NT2/D1 (cell line): Measurements from ENCODE around the gene RNPC3.

ENCODE experiments used
- DNase-seq: peaks from one replicate; pipeline ENCODE4 v3.0.0-alpha.2; 2011; ENCODE audit warnings: low read depth, low spot score
- H3K27me3 ChIP-seq: 2 replicates; pipeline ENCODE4 v1.6.0; 2011; ENCODE audit warnings: mild to moderate bottlenecking; ENCODE audit not compliant: insufficient read length, insufficient read depth
- H3K36me3 ChIP-seq: 2 replicates; pipeline ENCODE4 v1.6.1; 2011; ENCODE audit warnings: mild to moderate bottlenecking, low read length, mixed read lengths; ENCODE audit not compliant: insufficient read depth, insufficient read length
- H3K4me1 ChIP-seq: 2 replicates; pipeline ENCODE4 v1.5.1; 2011; ENCODE audit not compliant: insufficient read depth, insufficient read length
- H3K4me3 ChIP-seq: 2 replicates; pipeline ENCODE4 v1.5.1; 2011; ENCODE audit warnings: low read depth; ENCODE audit not compliant: insufficient read length
- H3K9ac ChIP-seq: 2 replicates; pipeline ENCODE4 v1.6.0; 2011; ENCODE audit warnings: low read depth; ENCODE audit not compliant: insufficient read length
- H3K9me3 ChIP-seq: 2 replicates; pipeline ENCODE4 v1.5.1; 2011; ENCODE audit warnings: mild to moderate bottlenecking, low read length; ENCODE audit not compliant: insufficient read depth
- SUZ12 ChIP-seq: IDR thresholded peaks from 2 replicates; pipeline ENCODE4 v1.6.1; 2011; ENCODE audit not compliant: insufficient read length, insufficient read depth; ENCODE audit errors: extremely low read depth
- YY1 ChIP-seq: IDR thresholded peaks from 2 replicates; pipeline ENCODE4 v1.6.1; 2011; ENCODE audit not compliant: insufficient read length, insufficient read depth
- ZNF274 ChIP-seq: IDR thresholded peaks from 2 replicates; pipeline ENCODE4 v1.6.1; 2011; ENCODE audit warnings: mild to moderate bottlenecking, low read depth, low read length

RNPC3 gene

DNA sequence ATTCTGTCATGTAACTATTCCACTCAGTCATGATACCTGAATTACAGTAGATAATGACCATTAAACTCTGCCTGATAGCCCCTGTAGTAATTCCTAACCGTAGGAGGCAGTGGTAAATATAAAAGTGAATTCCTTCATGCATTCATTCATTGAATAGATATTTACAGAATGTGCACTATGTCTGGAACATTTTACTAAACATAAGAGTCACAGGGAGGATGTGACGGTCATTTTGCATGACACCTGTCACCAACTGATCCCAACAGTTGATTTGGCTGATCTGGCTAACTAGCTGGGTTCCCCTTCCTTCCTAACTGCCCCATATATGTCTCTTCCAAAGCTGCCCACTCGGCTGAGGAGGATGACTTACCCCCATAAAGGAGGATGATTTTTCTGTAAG is 2.2 kb upstream of the RNPC3 start:
- Histone ChIP-seq H3K9me3 (peaks cover 7% of the 10 kb centered on the region; the same call in 1 of the 2 replicates), H3K36me3 (peaks cover 7% of the 10 kb centered on the region), H3K9ac (no peak overlapping the region), H3K4me3 (no peak overlapping the region), H3K4me1 (no peaks in the 10 kb centered on the region), H3K27me3 (no peaks in the 10 kb centered on the region)
- TF ChIP-seq ZNF274 (no peak), YY1 (no peak), SUZ12 (no peak)
- no peak for DNase-seq

DNA sequence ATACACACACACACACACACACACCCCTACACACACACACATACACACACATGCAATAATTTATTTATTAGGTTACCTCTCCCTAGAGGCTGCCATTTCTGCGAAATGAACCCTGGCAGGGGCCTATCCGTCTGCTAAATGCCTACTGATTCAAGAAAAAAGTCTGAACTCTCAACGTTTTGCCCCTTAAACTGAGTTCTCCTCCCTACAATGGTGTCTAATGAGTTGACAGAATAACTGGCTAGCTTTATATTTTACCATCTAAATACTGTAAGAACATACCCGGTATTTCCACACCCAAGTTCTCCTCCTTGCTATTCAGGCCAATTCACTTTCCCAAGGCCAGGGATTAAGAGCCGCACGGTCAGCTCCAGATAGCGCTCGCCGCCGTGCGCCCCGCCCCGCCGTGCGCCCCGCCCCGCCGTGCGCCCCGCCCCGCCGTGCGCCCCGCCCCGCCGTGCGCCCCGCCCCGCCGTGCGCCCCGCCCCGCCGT is 339 bp upstream of the RNPC3 start:
- H3K4me1 ChIP-seq = no peaks in the 10 kb centered on the region
- peaks cover 22% of the 10 kb centered on the region for H3K36me3 ChIP-seq
- peak; percentile 28 for DNase-seq
- TF ChIP-seq SUZ12 (no peak), ZNF274 (no peak), YY1 (no peak)
- no peak overlapping the region for H3K4me3 ChIP-seq
- peaks cover 7% of the 10 kb centered on the region; the same call in 1 of the 2 replicates for H3K9me3 ChIP-seq
- H3K27me3 ChIP-seq = no peaks in the 10 kb centered on the region
- H3K9ac ChIP-seq = no peak overlapping the region

DNA sequence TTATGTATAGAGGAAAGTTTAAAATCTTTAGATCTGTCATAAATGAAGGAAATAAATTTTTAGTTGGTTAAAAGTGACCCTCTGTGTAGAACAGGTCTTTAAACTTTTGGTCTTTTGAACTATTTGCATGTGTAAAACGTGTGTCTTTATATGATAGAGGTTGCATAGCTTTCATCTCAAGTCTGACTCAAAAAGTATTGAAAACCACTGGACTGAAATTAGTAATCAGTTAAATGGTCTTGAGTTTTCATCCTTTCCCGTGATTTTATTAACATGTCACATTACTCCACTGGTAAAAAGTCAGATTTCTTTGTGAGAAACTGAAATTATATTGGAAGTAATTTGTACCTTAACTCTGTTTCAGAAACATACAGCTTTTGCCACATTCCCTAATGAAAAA is 1.8 kb downstream of the RNPC3 start:
- Histone ChIP-seq H3K36me3 (peaks cover 27% of the 10 kb centered on the region), H3K9me3 (peaks cover 7% of the 10 kb centered on the region; the same call in 1 of the 2 replicates), H3K27me3 (no peaks in the 10 kb centered on the region), H3K4me3 (no peak overlapping the region), H3K9ac (no peak overlapping the region), H3K4me1 (no peaks in the 10 kb centered on the region)
- DNase-seq = no peak
- TF ChIP-seq ZNF274 (no peak), YY1 (no peak), SUZ12 (no peak)

DNA sequence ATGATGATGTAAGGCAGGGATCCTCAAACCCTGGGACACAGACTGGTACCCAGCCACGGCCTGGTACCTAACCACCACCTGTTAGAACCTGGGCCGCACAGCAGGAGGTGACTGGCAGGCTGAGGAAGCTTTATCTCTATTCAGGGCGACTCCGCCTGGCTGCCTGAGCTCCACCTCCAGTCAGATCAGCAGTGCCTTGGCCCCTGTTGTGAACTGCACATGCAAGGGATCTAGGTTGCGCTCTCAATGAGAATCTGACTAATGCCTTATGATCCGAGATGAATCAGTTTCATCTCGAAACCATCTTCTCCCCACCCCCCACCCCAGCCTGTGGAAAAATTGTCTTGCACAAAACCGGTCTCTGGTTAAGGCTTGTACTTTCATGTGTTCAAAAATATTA is 4.2 kb downstream of the RNPC3 start:
- Histone ChIP-seq H3K9ac (no peak overlapping the region), H3K27me3 (no peaks in the 10 kb centered on the region), H3K9me3 (peaks cover 2% of the 10 kb centered on the region; the same call in 1 of the 2 replicates), H3K4me1 (no peaks in the 10 kb centered on the region), H3K4me3 (no peak overlapping the region), H3K36me3 (peaks cover 41% of the 10 kb centered on the region)
- no peak for TF ChIP-seq YY1
- no peak for TF ChIP-seq SUZ12
- no peak for TF ChIP-seq ZNF274
- DNase-seq = no peak

DNA sequence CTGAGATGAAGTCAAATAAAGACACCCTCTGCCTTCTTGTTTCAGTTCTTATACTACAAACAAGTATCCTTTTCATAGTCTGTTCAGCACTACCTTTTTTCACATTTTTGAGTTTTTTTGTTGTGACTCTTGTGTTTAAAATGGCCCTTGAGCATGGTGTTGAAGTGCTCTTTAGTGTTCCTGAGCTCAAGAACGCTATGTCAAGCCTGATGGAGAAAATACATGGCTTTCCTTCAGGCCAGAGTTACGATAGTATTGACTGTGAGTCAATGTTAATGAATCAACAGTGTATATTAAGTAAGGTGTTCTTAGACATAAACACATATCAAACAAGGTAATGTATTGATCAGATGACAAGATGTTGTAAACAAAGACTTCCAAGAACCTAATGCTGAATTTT is 12.7 kb downstream of the RNPC3 start:
- Histone ChIP-seq H3K9ac (no peak overlapping the region), H3K36me3 (peaks cover 83% of the 10 kb centered on the region), H3K4me3 (no peak overlapping the region), H3K9me3 (no peaks in the 10 kb centered on the region), H3K4me1 (no peaks in the 10 kb centered on the region), H3K27me3 (no peaks in the 10 kb centered on the region)
- no peak for DNase-seq
- TF ChIP-seq SUZ12 (no peak), ZNF274 (no peak), YY1 (no peak)

DNA sequence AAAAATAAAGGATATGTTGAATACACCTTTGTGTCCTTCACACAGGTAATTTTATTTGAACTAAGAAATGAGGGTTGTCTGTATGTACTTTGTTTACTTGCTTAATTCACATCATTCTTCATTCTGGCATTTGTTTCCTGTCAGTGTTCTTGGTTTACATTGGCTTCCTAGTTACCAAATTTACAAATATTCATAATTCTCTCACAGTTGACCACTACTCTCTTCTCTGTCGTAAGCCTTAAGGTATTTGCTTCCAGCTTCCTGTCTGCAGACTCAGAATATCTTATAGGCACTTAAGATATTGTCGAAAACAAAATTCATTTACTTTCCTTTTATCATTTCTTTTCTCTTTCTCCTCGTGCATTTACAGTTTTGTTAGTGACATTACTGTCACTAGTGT is 15.9 kb downstream of the RNPC3 start:
- H3K4me1 ChIP-seq = no peaks in the 10 kb centered on the region
- no peak overlapping the region for H3K4me3 ChIP-seq
- no peak for DNase-seq
- H3K36me3 ChIP-seq = peaks cover 79% of the 10 kb centered on the region
- H3K9ac ChIP-seq = no peak overlapping the region
- no peak for TF ChIP-seq ZNF274
- TF ChIP-seq SUZ12 = no peak
- TF ChIP-seq YY1 = no peak
- no peaks in the 10 kb centered on the region for H3K27me3 ChIP-seq
- no peaks in the 10 kb centered on the region for H3K9me3 ChIP-seq

DNA sequence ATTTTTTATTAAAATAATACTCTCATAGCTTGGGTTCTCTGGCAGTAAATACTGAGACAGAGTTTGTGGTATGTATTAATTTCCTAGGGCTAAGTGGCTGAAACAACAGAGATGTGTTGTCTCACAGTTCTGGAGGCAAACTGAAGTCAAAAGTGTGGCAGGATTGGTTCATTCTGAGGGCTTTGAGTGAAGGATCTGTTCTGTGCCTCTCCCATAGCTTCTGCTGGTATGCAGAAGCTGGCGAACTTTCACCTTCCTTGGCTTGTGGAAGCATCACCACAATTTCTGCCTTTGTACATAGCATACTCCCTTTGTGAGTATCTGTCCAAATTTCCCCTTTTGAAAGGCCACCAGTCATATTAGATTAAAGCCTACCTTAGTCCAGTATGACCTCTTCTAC is 21.0 kb downstream of the RNPC3 start:
- Histone ChIP-seq H3K27me3 (no peaks in the 10 kb centered on the region), H3K4me1 (no peaks in the 10 kb centered on the region), H3K36me3 (peaks cover 70% of the 10 kb centered on the region), H3K9ac (no peak overlapping the region), H3K4me3 (no peak overlapping the region), H3K9me3 (no peaks in the 10 kb centered on the region)
- no peak for DNase-seq
- TF ChIP-seq SUZ12 = no peak
- no peak for TF ChIP-seq ZNF274
- TF ChIP-seq YY1 = no peak

DNA sequence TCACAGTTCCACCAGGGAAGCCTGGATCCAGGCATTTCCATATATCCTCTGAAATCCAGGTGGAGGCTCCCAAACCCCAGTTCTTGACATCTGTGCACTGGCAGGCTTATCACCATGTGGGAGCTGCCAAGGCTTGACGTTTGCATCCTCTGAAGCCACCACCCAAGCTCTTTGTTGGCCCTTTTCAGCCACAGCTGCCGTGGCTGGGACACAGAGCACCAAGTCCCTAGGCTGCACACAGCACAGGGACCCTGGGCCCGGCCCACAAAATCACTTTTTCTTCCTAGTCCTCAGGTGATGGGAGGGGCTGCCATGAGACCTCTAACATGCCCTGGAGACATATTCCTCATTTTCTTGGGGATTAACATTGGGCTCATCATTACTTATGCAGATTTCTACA is 22.3 kb downstream of the RNPC3 start:
- H3K4me1 ChIP-seq = no peaks in the 10 kb centered on the region
- no peak overlapping the region for H3K9ac ChIP-seq
- no peak overlapping the region for H3K4me3 ChIP-seq
- peaks cover 67% of the 10 kb centered on the region for H3K36me3 ChIP-seq
- TF ChIP-seq YY1 (no peak), ZNF274 (no peak), SUZ12 (no peak)
- no peaks in the 10 kb centered on the region for H3K9me3 ChIP-seq
- no peak for DNase-seq
- H3K27me3 ChIP-seq = no peaks in the 10 kb centered on the region
